HG03439 (cell line): ENCODE results near the gene TGFBR2.
"Not testable (repeated sequence)": the region's sequence is repeated elsewhere in the genome, so short reads cannot be mapped to it uniquely, and the experiment has no call there.

Experiments used
- ATAC-seq: cut with Tn5 transposase; IDR thresholded peaks from one replicate; pipeline ENCODE4 v1.9.1; 2021; ENCODE audit warnings: mild to moderate bottlenecking, moderate library complexity; ENCODE audit not compliant: unreplicated experiment

Gene TGFBR2

DNA sequence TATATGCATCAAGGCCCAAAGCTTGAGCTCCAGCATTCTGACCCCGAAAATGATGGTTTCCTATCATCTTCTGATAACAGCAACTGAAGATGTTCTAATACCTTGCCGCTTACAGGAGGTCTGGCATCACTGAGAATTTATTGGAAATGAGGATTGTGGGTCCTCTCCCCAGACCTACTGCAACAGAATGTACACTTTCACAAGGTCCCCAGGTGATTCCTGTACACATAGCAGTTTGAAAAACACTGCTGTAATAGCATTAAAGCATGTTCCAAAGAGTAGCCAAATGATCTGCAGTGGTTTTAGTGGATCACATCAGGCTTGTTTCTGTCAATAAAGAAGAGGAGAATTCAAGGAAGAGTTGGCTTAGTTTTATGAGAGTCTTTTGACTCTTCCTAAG, 11.3 kb downstream of the TGFBR2 start:
- no peak for ATAC-seq

GRCh38 chr3:30618526-30618925, 12.1 kb downstream of the TGFBR2 start:
- no peak for ATAC-seq

DNA sequence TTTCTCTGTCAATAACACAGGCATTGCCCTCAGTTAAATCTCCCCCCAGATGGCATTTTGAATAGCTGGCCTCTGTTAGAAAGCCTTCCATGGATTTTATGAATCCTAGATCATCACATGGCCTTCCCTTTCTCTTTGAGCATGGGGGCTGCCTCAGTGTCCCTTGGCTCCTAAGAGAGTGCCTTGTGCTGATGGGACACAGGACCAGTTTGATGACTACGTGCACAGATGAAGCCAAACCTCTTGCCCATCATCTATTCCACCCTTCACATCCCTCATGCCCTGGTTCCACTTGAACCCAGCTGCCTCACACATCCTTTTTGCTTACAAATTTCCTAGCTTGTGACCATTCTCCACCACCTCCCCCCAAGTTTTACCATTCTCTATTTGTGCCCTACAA, 12.9 kb downstream of the TGFBR2 start:
- ATAC-seq = no peak

DNA sequence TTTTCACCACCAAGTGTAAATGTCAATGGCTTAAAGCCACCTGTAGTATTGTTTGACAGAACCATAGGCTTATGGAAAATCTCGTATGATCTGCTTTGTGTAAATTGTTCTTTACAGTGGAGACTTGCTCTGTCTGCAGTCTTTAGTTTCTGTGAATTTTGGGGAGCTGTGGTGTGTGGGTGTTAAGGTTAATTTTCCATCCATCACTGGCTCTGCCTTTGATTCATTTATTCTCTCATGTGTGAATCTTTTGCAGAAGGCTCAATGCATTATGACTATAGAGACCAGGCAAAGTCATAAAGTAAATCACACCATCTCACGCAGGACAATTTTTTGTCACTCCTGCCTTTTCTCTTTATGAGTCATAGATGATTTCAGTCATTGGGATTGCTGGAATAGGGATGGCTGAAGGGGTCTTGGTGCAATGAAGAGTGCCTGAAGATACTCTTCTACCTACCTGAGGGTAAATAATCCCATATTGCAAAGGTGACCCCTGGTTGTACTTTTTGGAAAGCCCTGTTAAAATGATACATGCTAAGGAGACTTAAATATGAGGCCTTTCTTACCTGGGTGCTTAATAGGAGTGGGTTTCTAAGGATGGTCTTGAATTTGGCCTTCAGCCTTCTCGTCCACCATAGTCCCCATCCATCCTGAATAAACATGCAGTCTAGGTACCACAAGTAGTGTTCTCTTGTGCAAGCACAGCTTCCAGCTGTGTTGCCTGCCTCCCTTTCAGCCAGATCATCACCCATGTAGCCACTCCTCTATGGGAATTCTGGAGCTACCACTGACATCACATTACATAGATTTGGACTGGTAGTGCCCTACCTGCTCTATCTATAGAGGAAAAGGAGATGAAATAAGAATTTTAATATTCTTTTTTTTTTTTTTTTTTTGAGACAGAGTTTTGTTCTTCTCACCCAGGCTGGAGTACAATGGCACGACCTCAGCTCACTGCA, 14.3 kb downstream of the TGFBR2 start:
- no peak for ATAC-seq

DNA sequence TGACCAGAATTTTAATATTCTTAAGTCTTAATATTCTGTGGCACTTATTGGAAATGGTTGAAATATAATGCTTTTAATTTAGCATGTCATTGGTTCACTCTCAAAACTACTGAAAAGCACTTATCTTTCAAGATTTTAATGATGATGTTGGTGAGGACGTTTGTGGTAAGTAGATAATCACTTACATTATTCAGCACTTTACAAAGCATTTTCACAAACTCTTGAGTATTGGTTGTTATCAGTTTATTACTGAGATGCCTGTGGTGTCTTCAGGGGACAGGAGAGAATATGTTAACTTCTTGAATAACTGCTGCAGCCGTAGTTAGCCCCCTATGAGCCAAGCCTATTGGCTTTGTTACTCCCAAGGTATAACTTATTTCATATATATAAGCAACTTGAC, 15.2 kb downstream of the TGFBR2 start:
- no peak for ATAC-seq

DNA sequence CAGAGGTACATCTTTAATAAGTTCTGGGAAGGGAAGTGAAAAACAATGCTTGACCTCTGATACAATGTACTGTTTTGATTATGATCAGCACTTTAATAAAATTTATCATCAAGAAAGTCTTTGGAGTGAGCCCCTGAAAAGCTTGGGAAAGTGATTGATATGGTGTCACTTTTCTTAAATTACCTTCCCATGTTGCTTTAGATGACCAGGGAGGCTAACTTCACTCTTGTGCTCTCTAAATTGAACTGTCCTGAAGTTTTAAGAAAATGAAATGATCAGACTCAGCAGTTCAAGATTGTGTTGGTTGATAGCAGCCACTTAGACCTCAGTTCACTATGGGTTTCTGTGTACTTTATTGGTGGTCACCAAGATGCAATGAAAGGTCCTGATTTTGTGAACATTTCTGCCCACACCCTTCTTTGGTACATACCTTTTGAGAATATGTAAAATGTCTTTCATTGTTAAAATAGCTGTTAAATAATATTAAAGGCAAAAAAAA, 15.7 kb downstream of the TGFBR2 start:
- ATAC-seq = no peak

- no peak for ATAC-seq
Measured at GRCh38 chr3:30622790-30623189, 16.4 kb downstream of the TGFBR2 start.

- no peak for ATAC-seq
Measured at GRCh38 chr3:30623351-30623750, 16.9 kb downstream of the TGFBR2 start.

GRCh38 chr3:30624480-30624879, 18.1 kb downstream of the TGFBR2 start:
- ATAC-seq = not testable (repeated sequence)

- ATAC-seq = no peak
Measured at GRCh38 chr3:30625541-30626438, 19.4 kb downstream of the TGFBR2 start.

- no peak for ATAC-seq
Measured at GRCh38 chr3:30626443-30627180, 20.2 kb downstream of the TGFBR2 start.

GRCh38 chr3:30628205-30628900, 22.0 kb downstream of the TGFBR2 start:
- no peak for ATAC-seq

DNA sequence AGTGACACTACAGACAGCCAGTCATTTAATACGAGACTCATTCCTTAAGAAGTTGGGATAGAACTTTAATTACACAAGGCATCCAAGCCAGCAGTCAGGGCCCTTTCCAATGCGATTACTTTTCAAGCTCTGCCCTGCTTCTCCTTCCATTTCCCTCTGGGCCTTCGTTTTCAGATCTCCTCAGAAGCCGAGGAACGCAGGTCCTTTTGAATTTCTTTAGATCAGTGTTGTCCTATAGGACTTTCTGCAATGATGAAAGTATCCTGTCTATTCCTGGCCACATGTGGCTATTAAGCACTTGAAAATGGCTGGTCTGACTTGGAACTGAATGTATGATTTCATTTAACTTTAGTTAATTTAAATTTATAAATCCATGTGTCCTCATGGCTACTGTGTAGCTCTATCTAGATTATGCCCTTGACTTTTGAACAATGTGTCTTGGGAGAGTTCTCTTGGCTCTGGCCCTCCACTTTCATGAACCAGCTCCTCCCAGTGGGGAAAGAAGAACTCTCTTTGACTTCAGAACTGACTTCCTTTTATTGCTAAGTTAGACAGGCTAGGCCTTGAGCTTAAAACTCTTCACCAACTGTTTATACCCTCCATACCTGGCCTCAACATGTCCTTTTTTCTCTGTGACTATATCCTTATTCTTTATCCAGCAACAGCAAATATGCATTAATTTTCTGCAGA, 22.6 kb downstream of the TGFBR2 start:
- no peak for ATAC-seq

- ATAC-seq = no peak
Measured at GRCh38 chr3:30629746-30630145, 23.3 kb downstream of the TGFBR2 start.

DNA sequence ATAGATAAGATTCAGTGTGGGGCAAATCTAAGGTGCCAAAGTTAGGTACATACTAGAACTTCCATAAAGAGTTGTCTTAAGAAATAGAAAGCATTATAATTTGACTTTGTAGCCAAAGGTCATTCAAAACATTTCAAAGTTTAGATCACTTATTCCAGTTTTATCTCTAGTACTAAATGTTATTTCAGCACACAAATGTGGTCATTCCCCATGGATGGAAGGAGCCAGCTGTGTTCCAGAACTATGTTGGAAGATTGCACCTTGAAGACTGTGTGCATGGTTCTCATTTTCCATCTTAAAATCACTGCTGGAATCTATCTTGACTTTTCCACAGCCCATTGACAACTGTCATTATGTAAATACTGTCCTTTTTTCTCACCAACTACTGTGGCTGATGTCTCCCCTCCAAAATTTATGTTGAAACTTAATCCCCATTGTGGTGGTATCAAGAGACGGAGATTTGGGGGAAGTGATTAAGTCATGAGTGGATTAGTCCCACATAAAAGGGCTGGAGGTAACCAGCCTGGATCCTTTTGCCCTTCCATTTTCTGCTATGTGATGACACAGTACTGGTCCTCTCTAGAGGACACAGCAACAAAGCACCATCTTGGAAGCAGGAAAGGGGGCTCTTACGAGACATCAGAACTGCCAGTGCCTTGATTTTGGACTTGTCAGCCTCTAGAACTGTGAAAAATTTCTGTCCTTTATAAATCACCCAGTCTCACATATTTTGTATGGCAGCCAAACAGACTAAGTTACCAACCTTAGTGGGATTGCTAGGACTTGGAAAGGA, 24.0 kb downstream of the TGFBR2 start:
- ATAC-seq = no peak

GRCh38 chr3:30631243-30631904, 25.0 kb downstream of the TGFBR2 start:
- ATAC-seq = peak; percentile 63

DNA sequence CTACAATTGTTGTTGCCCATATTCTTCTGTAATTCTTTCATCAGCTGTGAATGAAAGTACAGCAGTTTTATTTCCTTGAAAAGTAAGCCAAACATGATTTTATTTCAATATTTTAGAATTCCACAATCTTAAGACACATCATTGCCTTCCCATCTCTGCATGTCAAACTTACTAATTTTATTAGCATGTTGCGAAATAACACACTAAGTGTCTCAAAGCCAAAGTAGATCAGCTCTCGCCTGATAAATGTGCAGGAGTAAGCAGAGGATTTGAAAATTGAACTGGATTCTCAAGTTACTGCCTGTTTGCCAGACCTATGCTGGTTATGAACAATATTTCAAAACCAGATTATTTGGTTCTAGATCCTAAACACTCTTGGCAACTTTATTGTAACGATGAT, 25.7 kb downstream of the TGFBR2 start:
- no peak for ATAC-seq

- ATAC-seq = no peak
Measured at GRCh38 chr3:30632521-30632920, 26.1 kb downstream of the TGFBR2 start.
